ENCODE results near the gene PHACTR1.

PHACTR1 gene

DNA sequence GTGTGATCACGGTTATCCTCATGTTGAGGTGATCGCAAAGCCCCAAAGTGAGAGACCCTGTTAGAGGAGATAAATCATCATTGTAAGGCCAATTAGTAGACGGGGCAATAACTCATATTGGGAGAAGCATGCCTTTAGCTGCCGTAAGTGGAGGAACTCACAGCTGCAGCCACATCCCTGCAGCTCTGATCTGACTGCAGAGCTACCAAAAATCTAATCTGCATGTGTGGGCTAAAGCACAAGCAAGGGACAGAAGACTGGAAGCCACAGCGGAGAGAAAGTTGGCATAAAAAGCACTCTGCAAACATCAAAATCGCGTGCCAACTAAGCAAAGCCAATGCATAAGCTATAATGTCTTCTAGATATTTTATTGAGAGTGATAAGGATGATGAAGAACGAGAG lies 532.0 kb downstream of the PHACTR1 start:
- no peak for FAIRE-seq

DNA sequence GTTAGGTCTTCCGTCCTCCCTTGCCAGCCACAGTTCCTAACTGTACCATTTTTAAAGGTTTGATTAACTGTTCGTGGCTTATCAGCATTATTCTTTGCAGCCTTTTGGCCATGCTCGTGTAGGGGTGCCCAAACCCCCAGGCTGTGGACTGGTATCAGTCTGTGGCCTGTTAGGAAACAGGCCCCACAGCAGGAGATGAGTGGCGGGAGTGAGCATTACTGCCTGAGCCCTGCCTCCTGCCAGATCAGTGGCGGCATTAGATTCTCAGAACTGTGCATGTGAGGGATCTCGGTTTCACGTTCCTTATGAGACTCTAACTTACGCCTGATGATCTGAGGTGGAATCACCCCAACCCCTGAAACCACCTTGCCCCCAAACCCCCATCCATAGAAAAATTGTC lies 532.4 kb downstream of the PHACTR1 start:
- FAIRE-seq, result no peak

- FAIRE-seq, result no peak
These were observed 533.2 kb downstream of the PHACTR1 start for GRCh38 chr6:13249817-13250216.

- no peak for FAIRE-seq
These were observed 534.1 kb downstream of the PHACTR1 start for GRCh38 chr6:13250703-13251102.

- no peak for FAIRE-seq
These were observed 534.7 kb downstream of the PHACTR1 start for GRCh38 chr6:13251242-13251641.

DNA sequence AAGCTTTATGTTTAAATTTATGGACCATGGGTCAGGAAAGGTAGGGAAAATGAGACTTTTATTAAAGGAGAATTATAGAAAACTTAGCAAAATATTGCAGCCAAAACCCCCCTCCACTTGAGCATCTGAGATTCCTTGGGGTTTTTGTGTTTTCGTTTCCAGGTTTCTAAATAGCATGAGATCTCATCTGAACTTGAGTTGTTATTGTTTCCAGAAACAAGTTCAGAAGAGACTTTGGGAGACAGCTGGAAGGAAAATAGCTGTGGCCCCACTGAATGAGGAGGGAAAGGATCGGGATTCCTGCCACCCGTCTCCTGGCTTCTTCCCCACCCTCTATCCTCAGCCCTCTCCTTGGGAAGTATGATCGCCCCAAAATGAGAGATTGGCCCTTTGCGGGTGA lies 536.2 kb downstream of the PHACTR1 start:
- FAIRE-seq, result no peak

DNA sequence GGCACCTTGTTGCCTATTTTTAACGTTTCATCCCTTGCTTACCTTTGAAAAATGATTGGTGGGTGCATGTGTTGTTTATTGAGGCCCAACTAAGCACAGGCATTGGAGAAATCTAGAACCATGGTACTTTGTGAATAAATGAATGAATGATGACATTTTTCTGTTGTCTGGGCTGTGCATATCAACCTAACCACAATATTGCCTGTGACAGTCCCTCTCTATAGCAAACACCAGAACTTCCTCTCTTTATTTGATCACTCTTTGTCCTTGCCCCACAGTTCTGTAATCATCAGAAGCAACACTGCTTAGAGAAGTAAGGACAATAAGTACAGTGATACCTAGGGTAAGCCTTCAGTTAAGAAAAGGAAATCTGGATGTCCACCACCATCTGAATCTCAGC lies 536.7 kb downstream of the PHACTR1 start:
- no peak for FAIRE-seq

- FAIRE-seq, result no peak
These were observed 539.9 kb downstream of the PHACTR1 start for GRCh38 chr6:13256266-13257001.

DNA sequence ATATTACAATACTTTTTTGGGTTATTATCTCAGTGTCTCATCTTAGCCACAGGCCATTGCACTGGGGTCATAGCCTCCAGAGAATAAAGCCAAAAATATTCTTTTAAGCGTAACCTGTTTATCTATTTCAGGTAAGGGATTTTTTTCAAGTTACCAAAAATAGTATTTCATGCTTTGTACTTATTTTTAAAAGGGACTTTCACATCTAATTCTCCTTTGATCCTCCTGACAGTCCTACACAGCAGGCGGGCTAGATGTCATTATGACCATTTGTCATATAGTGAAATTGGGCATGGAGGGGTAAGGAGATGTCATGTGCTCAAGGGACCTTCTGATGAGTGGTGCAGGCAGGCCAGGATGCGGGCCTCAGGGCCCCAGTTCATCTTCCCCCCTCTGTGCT lies 542.8 kb downstream of the PHACTR1 start:
- no peak for FAIRE-seq

- FAIRE-seq, result no peak
These were observed 543.6 kb downstream of the PHACTR1 start for GRCh38 chr6:13260101-13260598.

DNA sequence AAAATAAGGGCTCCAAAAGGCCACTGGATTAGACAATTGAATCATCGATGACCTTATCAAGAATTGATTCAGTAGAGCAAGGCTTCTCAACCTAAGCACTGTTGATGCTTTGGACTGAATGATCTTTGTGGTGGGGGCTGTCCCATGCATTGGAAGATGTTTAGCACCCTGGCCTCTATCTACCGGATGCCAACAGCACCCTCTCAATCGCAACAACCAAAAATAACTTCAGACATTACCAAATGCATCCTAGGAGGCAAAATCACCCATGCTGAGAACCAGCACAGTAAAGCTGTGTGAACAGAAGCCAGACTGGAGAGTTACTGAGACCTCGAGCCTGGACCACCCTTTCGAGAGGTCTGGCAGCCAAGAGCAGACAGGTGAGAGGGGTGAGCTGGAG lies 544.3 kb downstream of the PHACTR1 start:
- FAIRE-seq, result no peak

GRCh38 chr6:13261464-13261994 lies 545.0 kb downstream of the PHACTR1 start:
- FAIRE-seq, result no peak

- FAIRE-seq, result no peak
These were observed 546.0 kb downstream of the PHACTR1 start for GRCh38 chr6:13262302-13263230.

DNA sequence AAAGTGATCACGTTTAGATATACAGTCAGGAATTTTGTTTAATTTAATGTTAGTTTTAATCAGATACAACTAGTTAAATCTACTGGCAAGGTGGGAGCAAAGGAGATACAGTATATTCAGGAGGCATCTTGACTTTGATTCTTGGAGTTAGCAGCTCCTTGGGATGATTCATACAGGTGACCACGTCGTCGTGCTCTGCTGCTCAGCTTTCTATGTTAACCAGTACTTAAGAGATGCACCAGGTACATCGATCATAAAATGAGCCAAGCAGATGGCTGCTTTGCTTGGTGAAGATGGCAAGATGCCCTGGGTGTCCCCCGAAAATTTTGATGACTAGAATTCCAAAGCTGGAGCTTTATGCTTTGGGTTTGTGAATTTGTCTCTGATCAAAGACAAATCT lies 547.1 kb downstream of the PHACTR1 start:
- FAIRE-seq, result no peak

DNA sequence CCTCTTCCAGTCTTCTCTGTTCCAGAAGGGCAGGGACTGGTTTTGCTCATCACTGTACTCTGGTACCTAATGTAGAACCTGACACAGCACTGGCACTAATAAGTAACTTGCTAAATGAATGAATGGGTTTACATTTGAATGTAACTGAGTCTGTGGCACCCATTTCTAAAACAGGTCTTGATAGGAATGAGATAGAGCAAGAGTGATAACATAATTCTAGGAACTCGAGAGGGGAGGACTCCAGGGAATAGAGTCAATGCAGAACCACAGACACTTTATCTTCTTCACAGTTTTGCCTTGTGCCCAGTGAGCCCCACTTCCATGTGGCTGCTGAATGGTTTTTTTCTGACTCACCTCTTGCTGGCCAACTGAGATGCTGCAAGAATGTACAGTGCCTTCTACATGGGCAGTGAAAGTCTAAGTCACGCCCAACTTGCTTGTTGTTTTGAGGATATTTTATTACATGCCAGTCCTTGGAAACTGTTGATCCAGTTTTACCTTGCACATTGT lies 550.6 kb downstream of the PHACTR1 start:
- no peak for FAIRE-seq

DNA sequence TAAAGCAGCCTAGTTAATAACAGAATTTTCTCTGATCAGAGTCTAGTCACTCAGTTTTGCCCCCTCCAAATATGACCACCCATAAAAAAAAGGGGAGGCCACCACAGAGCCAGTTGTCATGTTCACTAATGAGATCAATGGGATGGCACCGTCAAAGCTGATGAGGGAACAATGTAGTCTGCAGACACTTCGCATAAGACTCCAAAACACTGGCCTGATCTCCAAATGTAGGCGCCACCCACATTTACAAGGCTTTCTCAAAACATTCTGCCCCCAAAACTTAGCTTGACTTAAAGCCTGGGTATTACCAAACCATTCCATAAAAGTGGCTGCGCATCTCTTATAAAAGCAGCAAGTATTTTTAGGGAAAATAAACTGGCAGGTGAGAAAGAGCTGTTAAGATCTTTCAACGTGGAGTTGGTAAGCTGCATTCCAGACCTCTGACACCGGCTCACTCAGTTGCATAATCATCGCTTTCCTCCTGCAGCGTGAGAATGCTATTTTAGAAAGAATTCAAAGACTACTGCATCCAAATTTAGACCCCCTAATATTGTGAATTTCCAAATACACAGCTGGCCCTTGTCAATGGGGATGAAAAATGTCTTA lies 552.4 kb downstream of the PHACTR1 start:
- FAIRE-seq, result no peak

GRCh38 chr6:13272131-13273046 lies 555.8 kb downstream of the PHACTR1 start:
- FAIRE-seq, result no peak

DNA sequence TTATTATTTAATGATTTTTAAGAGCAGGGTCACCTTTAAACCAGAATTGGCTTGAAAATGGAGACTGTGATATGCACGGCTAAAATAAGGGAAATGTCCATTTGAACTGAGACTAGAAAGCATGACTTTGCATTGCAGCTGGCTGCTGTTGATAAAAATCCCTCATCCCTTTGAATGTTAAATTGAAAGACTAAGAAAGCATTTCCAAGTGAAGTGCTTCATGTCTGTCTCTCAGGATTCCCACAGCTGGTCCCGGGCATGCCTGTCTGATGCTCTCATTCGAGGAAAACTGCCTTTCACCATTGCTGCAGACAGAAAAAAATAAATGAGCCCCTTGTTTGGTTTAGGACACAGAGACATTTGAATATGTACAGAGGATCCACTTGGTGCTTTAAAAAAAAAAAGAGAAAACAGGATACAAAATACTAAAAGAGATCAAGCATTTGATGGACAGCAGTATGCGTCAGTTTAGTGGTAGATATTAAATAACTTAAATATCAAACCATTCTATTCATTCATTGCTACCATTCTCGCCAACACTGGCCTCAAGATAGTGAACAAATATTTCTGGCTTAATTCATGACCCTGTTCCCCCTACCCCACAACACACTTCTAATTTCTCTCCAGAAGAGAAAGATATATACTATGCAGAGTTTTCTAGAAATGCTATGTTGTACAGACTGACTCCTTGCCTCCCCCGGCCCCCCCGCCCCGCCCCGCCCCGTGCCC lies 556.8 kb downstream of the PHACTR1 start:
- no peak for FAIRE-seq

DNA sequence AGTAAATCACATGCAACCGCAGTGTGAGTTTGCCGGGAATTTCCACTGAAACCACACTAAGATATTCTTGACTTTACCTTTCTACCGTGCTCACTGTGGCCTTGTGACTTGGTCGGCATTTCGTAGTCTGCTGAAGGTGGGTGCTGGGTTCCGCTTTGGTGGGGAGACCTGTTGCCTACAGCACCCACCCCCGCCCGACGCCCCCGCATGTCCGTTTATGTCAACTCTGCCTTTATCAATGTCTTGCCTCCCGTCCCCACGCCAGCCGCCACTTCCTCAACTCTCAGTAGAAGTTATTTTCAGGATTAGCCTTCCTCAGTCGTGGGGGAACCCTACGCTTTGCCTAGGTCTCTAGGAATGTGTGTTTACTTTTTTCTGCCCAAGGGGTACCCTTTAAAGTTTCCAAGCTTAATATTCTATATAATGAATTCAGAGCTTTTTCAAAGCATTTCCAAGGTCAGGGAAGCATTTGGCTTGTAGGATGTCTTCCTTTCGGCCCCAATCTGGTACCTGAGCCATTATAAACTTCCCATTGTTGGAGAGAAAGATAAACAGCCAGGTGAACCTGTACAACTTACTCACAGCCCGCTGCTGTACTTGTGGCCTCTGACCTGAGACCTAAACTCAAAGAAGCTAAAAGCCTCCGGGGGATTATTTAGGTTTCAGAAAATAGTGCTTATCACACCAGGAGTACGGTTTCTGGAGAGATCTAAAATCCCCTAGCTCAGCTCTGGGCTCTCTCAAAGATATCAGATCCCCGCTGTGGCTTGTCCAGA lies 557.6 kb downstream of the PHACTR1 start:
- no peak for FAIRE-seq

GRCh38 chr6:13274707-13275434 lies 558.3 kb downstream of the PHACTR1 start:
- FAIRE-seq, result no peak

All from islet of Langerhans (tissue), 1 donor.